ENCODE measurements around the gene EXOC3.
"Not testable (repeated sequence)": the region's sequence is repeated elsewhere in the genome, so short reads cannot be mapped to it uniquely, and the experiment has no call there.

EXOC3 gene

GRCh38 chr5:472656-473550 lies 29.9 kb downstream of the EXOC3 start:
- Histone ChIP-seq H3K27me3 (replicated peaks; ENCODE audit: control insufficient read depth, insufficient read depth, low read length) (peaks cover 29% of the 10 kb centered on the region), H3K4me3 (ENCODE audit: low read length) (peak overlapping the region; percentile 87), H3K9ac (ENCODE audit: low read length) (peak overlapping the region; percentile 91), H3K4me1 (ENCODE audit: control insufficient read depth, insufficient read depth, low read length) (peaks cover 20% of the 10 kb centered on the region), H3K9me3 (ENCODE audit: control insufficient read depth, low read length) (no peaks in the 10 kb centered on the region), H3K36me3 (ENCODE audit: control insufficient read depth, insufficient read depth, low read length, severe bottlenecking) (peaks cover 5% of the 10 kb centered on the region)
- DNase-seq (ENCODE audit: low read depth), result peak; percentile 95

- Histone ChIP-seq H3K4me1 (ENCODE audit: control insufficient read depth, insufficient read depth, low read length) (peaks cover 20% of the 10 kb centered on the region), H3K4me3 (ENCODE audit: low read length) (peak overlapping the region; percentile 83), H3K36me3 (ENCODE audit: control insufficient read depth, insufficient read depth, low read length, severe bottlenecking) (peaks cover 5% of the 10 kb centered on the region), H3K27me3 (replicated peaks; ENCODE audit: control insufficient read depth, insufficient read depth, low read length) (peaks cover 30% of the 10 kb centered on the region), H3K9ac (ENCODE audit: low read length) (peak overlapping the region; percentile 87), H3K9me3 (ENCODE audit: control insufficient read depth, low read length) (no peaks in the 10 kb centered on the region)
- DNase-seq (ENCODE audit: low read depth), result peak; percentile 65
Observed at GRCh38 chr5:473551-474192, 30.7 kb downstream of the EXOC3 start.

GRCh38 chr5:474232-474839 lies 31.4 kb downstream of the EXOC3 start:
- not testable (repeated sequence) for H3K36me3 ChIP-seq (ENCODE audit: control insufficient read depth, insufficient read depth, low read length, severe bottlenecking); DNase-seq (ENCODE audit: low read depth); H3K9me3 ChIP-seq (ENCODE audit: control insufficient read depth, low read length)
- Histone ChIP-seq H3K4me3 (ENCODE audit: low read length) (peak overlapping the region; percentile 83), H3K27me3 (replicated peaks; ENCODE audit: control insufficient read depth, insufficient read depth, low read length) (peaks cover 30% of the 10 kb centered on the region), H3K9ac (ENCODE audit: low read length) (peak overlapping the region; percentile 87), H3K4me1 (ENCODE audit: control insufficient read depth, insufficient read depth, low read length) (peaks cover 20% of the 10 kb centered on the region)

- peak; percentile 22 for DNase-seq (ENCODE audit: low read depth)
- Histone ChIP-seq H3K27me3 (replicated peaks; ENCODE audit: control insufficient read depth, insufficient read depth, low read length) (peaks cover 31% of the 10 kb centered on the region), H3K9me3 (ENCODE audit: control insufficient read depth, low read length) (no peaks in the 10 kb centered on the region), H3K36me3 (ENCODE audit: control insufficient read depth, insufficient read depth, low read length, severe bottlenecking) (peaks cover 4% of the 10 kb centered on the region), H3K4me1 (ENCODE audit: control insufficient read depth, insufficient read depth, low read length) (peaks cover 20% of the 10 kb centered on the region), H3K4me3 (ENCODE audit: low read length) (peak overlapping the region; percentile 59), H3K9ac (ENCODE audit: low read length) (no peak overlapping the region)
Observed at GRCh38 chr5:474840-475661, 32.1 kb downstream of the EXOC3 start.

- Histone ChIP-seq H3K4me1 (ENCODE audit: control insufficient read depth, insufficient read depth, low read length) (peaks cover 20% of the 10 kb centered on the region), H3K36me3 (ENCODE audit: control insufficient read depth, insufficient read depth, low read length, severe bottlenecking) (no peaks in the 10 kb centered on the region), H3K9me3 (ENCODE audit: control insufficient read depth, low read length) (no peaks in the 10 kb centered on the region), H3K4me3 (ENCODE audit: low read length) (no peak overlapping the region), H3K9ac (ENCODE audit: low read length) (no peak overlapping the region), H3K27me3 (replicated peaks; ENCODE audit: control insufficient read depth, insufficient read depth, low read length) (peaks cover 38% of the 10 kb centered on the region)
- no peak for DNase-seq (ENCODE audit: low read depth)
Observed at GRCh38 chr5:475704-476101, 32.7 kb downstream of the EXOC3 start.

- DNase-seq (ENCODE audit: low read depth), result no peak
- Histone ChIP-seq H3K36me3 (ENCODE audit: control insufficient read depth, insufficient read depth, low read length, severe bottlenecking) (no peaks in the 10 kb centered on the region), H3K9ac (ENCODE audit: low read length) (no peak overlapping the region), H3K4me3 (ENCODE audit: low read length) (no peak overlapping the region), H3K27me3 (replicated peaks; ENCODE audit: control insufficient read depth, insufficient read depth, low read length) (peaks cover 40% of the 10 kb centered on the region), H3K9me3 (ENCODE audit: control insufficient read depth, low read length) (no peaks in the 10 kb centered on the region), H3K4me1 (ENCODE audit: control insufficient read depth, insufficient read depth, low read length) (peaks cover 14% of the 10 kb centered on the region)
Observed at GRCh38 chr5:476102-476813, 33.3 kb downstream of the EXOC3 start.

GRCh38 chr5:476814-477175 lies 33.8 kb downstream of the EXOC3 start:
- Histone ChIP-seq H3K36me3 (ENCODE audit: control insufficient read depth, insufficient read depth, low read length, severe bottlenecking) (no peaks in the 10 kb centered on the region), H3K9me3 (ENCODE audit: control insufficient read depth, low read length) (no peaks in the 10 kb centered on the region), H3K27me3 (replicated peaks; ENCODE audit: control insufficient read depth, insufficient read depth, low read length) (peaks cover 41% of the 10 kb centered on the region)

GRCh38 chr5:477247-477646 lies 34.3 kb downstream of the EXOC3 start:
- Histone ChIP-seq H3K9ac (ENCODE audit: low read length) (no peak overlapping the region), H3K9me3 (ENCODE audit: control insufficient read depth, low read length) (no peaks in the 10 kb centered on the region), H3K4me1 (ENCODE audit: control insufficient read depth, insufficient read depth, low read length) (peaks cover 5% of the 10 kb centered on the region), H3K36me3 (ENCODE audit: control insufficient read depth, insufficient read depth, low read length, severe bottlenecking) (no peaks in the 10 kb centered on the region), H3K4me3 (ENCODE audit: low read length) (no peak overlapping the region), H3K27me3 (replicated peaks; ENCODE audit: control insufficient read depth, insufficient read depth, low read length) (peaks cover 41% of the 10 kb centered on the region)
- DNase-seq (ENCODE audit: low read depth), result no peak

More at GRCh38 chr5:476814-477175, 33.8 kb downstream of the EXOC3 start:
- no peak overlapping the region for H3K9ac ChIP-seq (ENCODE audit: low read length)
- no peak overlapping the region for H3K4me3 ChIP-seq (ENCODE audit: low read length)
- H3K4me1 ChIP-seq (ENCODE audit: control insufficient read depth, insufficient read depth, low read length), result peaks cover 9% of the 10 kb centered on the region
- no peak for DNase-seq (ENCODE audit: low read depth)

- Histone ChIP-seq H3K4me3 (ENCODE audit: low read length) (no peak overlapping the region), H3K27me3 (replicated peaks; ENCODE audit: control insufficient read depth, insufficient read depth, low read length) (peaks cover 41% of the 10 kb centered on the region), H3K36me3 (ENCODE audit: control insufficient read depth, insufficient read depth, low read length, severe bottlenecking) (no peaks in the 10 kb centered on the region), H3K9me3 (ENCODE audit: control insufficient read depth, low read length) (no peaks in the 10 kb centered on the region), H3K9ac (ENCODE audit: low read length) (no peak overlapping the region), H3K4me1 (ENCODE audit: control insufficient read depth, insufficient read depth, low read length) (peaks cover 3% of the 10 kb centered on the region)
- DNase-seq (ENCODE audit: low read depth), result no peak
Observed at GRCh38 chr5:477871-478270, 34.9 kb downstream of the EXOC3 start.

GRCh38 chr5:478369-478981 lies 35.5 kb downstream of the EXOC3 start:
- Histone ChIP-seq H3K4me3 (ENCODE audit: low read length) (no peak overlapping the region), H3K36me3 (ENCODE audit: control insufficient read depth, insufficient read depth, low read length, severe bottlenecking) (no peaks in the 10 kb centered on the region), H3K9ac (ENCODE audit: low read length) (no peak overlapping the region), H3K9me3 (ENCODE audit: control insufficient read depth, low read length) (no peaks in the 10 kb centered on the region), H3K27me3 (replicated peaks; ENCODE audit: control insufficient read depth, insufficient read depth, low read length) (peaks cover 41% of the 10 kb centered on the region), H3K4me1 (ENCODE audit: control insufficient read depth, insufficient read depth, low read length) (peaks cover 3% of the 10 kb centered on the region)
- no peak for DNase-seq (ENCODE audit: low read depth)
